ENCODE results near the gene FARSA.

- TF ChIP-seq, protein P1, sequence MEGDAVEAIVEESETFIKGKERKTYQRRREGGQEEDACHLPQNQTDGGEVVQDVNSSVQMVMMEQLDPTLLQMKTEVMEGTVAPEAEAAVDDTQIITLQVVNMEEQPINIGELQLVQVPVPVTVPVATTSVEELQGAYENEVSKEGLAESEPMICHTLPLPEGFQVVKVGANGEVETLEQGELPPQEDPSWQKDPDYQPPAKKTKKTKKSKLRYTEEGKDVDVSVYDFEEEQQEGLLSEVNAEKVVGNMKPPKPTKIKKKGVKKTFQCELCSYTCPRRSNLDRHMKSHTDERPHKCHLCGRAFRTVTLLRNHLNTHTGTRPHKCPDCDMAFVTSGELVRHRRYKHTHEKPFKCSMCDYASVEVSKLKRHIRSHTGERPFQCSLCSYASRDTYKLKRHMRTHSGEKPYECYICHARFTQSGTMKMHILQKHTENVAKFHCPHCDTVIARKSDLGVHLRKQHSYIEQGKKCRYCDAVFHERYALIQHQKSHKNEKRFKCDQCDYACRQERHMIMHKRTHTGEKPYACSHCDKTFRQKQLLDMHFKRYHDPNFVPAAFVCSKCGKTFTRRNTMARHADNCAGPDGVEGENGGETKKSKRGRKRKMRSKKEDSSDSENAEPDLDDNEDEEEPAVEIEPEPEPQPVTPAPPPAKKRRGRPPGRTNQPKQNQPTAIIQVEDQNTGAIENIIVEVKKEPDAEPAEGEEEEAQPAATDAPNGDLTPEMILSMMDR (conservative IDR thresholded peaks at IDR 0.05; ENCODE audit: low read depth, low read length), result no peak
- no peak for TF ChIP-seq EZH2phosphoT487 (IDR thresholded peaks at IDR 0.05; ENCODE audit: borderline replicate concordance, low read length)
Measured at GRCh38 chr19:12932392-12933286, 872 bp downstream of the FARSA start.

All from PC-3 (cell line).